SK-MEL-5 (cell line): Measurements from ENCODE around the gene CENPN. TPM values are rescaled to one million over a fixed set of nuclear protein-coding genes. Genes with fewer than 3 reads are reported as not detected.

ENCODE experiments used
- DNase-seq: peaks from one replicate; pipeline ENCODE4 v3.0.0-alpha.2; 2016; ENCODE audit warnings: low read depth, low spot score
- in situ Hi-C: cut with HindIII; loops from 2 replicates; pipeline ENCODE4 v1.10.0; 2016; ENCODE audit warnings: low sequenced_read_pairs, high pct_unique_total_duplicates, low pct_unique_long_range_greater_than_20kb
- total RNA-seq: library from RNA; depleted of rRNA; stranded (reverse); fragments of >200 nt; shearing (Covaris generic); gene quantifications from 2 replicates; pipeline ENCODE4 v1.2.3, GENCODE V29; 2014

CENPN gene
- total RNA-seq, 1 experiment from 2014 or later, result 71.0 TPM

GRCh38 chr16:80988756-80989155 is 18.3 kb upstream of the CENPN start:
- DNase-seq, result no peak
- in situ Hi-C loops, result no loop called here

- no peak for DNase-seq
- in situ Hi-C loops, result no loop called here
These were observed 17.2 kb upstream of the CENPN start for GRCh38 chr16:80989801-80990200.

- in situ Hi-C loops, result no loop called here
- no peak for DNase-seq
These were observed 16.4 kb upstream of the CENPN start for GRCh38 chr16:80990577-80990976.

GRCh38 chr16:80990978-80991377 is 16.0 kb upstream of the CENPN start:
- in situ Hi-C loops, result no loop called here
- no peak for DNase-seq

- no peak for DNase-seq
- in situ Hi-C loops, result no loop called here
These were observed 15.1 kb upstream of the CENPN start for GRCh38 chr16:80991792-80992430.

- DNase-seq, result no peak
- in situ Hi-C loops, result no loop called here
These were observed 14.2 kb upstream of the CENPN start for GRCh38 chr16:80992676-80993293.

GRCh38 chr16:80993307-80993706 is 13.7 kb upstream of the CENPN start:
- in situ Hi-C loops, result no loop called here

GRCh38 chr16:80993834-80994233 is 13.2 kb upstream of the CENPN start:
- DNase-seq, result no peak
- in situ Hi-C loops, result no loop called here

More at GRCh38 chr16:80993307-80993706, 13.7 kb upstream of the CENPN start:
- peak; percentile 8 for DNase-seq

- no peak for DNase-seq
- in situ Hi-C loops, result no loop called here
These were observed 12.6 kb upstream of the CENPN start for GRCh38 chr16:80994451-80994850.

GRCh38 chr16:80996688-80997138 is 10.3 kb upstream of the CENPN start:
- in situ Hi-C loops, result no loop called here
- DNase-seq, result no peak

- DNase-seq, result no peak
- in situ Hi-C loops, result no loop called here
These were observed 9.7 kb upstream of the CENPN start for GRCh38 chr16:80997139-80997798.

- in situ Hi-C loops, result no loop called here
- DNase-seq, result no peak
These were observed 8.9 kb upstream of the CENPN start for GRCh38 chr16:80997964-80998620.

- no peak for DNase-seq
- in situ Hi-C loops, result no loop called here
These were observed 6.1 kb upstream of the CENPN start for GRCh38 chr16:81000873-81001272.

- in situ Hi-C loops, result no loop called here
- no peak for DNase-seq
These were observed 5.7 kb upstream of the CENPN start for GRCh38 chr16:81001330-81001729.

- DNase-seq, result no peak
- in situ Hi-C loops, result no loop called here
These were observed 4.0 kb upstream of the CENPN start for GRCh38 chr16:81003064-81003463.

- DNase-seq, result no peak
- in situ Hi-C loops, result no loop called here
These were observed 3.2 kb upstream of the CENPN start for GRCh38 chr16:81003610-81004460.

- peak; percentile 71 for DNase-seq
- in situ Hi-C loops, result no loop called here
These were observed 2.2 kb upstream of the CENPN start for GRCh38 chr16:81004646-81005353.
